Activated CD4-positive, alpha-beta T cell treated with anti-CD3 and anti-CD28 coated beads, Interleukin-2, amount 50 U/mL, for 48 hours (primary cell): ENCODE data around the gene FRYL.
"Not testable (repeated sequence)": the region's sequence is repeated elsewhere in the genome, so short reads cannot be mapped to it uniquely, and the experiment has no call there.

Experiments
- DNase-seq, 2 experiments: peaks; one replicate each; pipeline ENCODE4 v3.0.0-alpha.2; 2020

FRYL gene

GRCh38 chr4:48779998-48780864 lies at the start of gene FRYL:
Gene FRYL (minus strand): TSS chr4:48780279. CDS start chr4:48634410, 145,869 bp downstream.
- DNase-seq, result peak; percentile 98 to 99

DNA sequence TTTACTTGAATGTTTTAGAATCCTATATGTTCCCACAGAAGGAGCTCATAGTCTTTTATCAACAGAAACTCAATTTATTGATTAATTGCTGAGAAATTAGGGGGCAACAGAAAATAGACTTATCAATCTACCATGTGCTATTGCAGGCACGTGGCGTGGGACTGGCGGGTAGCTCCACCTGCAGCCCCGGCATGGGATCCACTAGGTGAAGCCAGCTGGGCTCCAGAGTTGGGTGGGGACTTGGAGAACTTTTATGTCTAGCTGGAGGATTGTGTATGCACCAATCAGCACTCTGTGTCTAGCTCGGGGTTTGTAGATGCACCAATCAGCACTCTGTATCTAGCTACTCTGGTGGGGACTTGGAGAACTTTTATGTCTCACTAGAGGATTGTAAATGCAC lies 47.5 kb upstream of the FRYL start:
- DNase-seq, result no peak

- DNase-seq, result not testable (repeated sequence)
Observed at GRCh38 chr4:48821431-48821830, 41.4 kb upstream of the FRYL start.

DNA sequence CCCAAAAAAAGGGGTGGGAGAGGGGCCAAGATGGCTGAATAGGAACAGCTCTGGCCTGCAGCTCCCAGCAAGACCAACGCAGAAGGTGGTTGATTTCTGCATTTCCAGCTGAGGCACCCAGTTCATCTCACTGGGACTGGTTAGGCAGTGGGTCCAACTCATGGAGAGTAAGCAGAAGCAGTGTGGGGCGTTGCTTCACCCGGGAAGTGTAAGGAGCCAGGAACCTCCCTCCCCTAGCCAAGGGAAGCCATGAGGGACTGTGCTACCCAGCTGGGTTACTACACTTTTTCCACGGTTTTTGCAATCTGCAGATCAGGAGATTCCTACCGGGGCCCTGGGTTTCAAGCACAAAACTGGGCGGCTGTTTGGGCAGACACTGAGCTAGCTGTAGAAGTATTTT lies 36.9 kb upstream of the FRYL start:
- DNase-seq, result no peak

DNA sequence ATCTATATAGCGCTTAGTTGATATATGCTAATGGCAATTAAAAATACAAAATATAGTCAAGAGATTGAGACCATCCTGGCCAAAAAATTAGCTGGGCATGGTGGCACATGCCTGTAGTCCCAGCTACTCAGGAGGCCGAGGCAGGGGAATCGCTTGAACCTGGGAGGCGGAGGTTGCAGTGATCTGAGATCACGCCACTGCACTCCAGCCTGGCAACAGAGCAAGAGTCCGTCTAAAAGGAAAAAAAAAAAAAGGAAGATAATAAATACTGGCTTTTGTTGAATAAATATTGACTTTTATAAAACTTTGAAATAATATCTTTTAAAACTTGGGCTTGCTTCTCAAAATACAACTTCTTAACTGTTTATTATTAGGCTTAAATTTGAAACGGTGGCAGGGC lies 36.2 kb upstream of the FRYL start:
- DNase-seq, result not testable (repeated sequence)

DNA sequence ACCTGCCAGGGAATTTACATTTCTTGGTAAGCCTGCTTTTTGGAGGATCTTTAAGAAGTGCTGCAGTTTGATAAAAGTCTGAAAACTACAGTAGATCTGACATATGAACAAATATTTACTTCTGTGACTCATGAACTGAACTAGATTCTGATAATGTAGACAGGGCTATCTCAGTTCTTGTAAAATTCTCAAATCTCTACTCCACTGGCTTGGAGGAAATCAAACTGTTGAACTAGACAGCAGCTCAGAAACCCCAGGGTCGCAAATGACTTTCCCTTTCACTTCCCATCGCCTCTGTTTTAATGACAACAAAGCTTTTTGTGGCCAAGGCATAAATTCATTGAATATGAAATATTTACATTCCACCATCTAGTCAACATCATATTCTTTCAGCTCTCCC lies 35.4 kb upstream of the FRYL start:
- no peak for DNase-seq

DNA sequence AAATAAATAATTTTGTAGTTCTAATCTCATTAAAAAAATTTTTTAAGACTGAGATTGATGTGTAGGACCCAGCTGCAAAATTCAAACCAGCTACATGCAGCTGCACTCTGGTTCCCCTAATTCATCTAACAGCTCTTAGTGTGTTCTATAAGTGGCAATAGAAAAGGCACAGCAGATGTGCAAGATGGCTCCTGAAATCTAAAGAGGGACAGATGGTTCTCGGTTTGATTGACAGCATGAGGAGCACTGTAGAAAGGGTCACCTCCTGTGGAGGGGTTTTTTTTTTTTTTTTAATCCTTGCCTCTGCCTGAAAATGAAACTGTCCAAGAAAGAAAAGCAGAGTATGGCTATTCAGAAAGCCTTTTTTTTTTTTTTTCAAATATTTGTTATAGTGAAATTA lies 33.9 kb upstream of the FRYL start:
- DNase-seq, result no peak

DNA sequence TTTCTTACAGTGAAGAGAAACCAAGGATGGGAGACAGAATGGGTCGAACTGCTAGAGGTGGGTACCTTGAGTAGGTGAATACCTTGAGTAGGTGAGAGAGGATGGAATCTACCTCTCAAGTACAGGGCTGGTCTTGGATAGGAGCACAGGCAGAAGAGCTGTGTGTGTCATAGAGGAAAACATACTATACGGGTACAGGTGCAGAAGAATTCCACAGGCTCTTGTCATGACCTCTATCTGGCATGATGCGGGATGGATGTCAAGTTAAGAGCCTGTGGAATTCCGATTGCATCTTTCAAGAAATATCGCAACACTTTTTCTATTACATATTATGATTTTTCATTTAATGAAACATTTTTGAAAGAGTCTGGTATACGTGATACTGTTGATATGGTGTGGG lies 32.8 kb upstream of the FRYL start:
- no peak for DNase-seq

DNA sequence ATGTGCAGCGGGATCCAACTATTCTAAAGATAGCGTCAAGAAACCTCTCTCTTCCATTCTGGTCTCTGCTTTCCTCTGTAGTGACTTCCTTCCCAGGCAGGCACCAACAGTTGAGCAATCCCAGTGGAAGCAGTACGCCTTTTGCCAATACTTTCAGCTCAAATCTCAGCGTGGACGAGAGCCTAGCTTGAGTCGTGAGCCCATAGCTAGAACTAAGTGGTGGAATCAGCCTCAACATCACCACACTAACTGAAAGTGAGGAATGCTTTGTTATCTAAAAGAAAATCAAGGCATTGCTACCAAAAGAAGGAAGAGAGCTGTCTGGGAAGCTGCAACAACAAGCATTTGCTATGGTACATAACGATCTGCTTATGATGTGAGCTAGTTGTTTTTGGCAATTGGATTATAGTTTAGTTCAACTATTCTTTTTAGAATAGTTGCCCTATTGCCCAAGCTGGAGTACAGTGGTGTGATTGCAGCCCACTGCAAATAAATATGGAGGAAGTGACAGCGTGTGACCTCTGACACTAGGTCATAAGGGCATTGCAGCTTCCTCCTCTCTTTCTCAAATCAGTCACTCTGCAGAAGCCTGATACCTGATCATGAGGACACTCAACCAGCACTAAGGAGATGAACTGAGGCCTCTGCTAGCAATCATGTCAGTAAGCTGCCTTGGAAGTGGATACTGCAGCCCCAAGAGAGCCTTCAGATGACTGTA lies 24.7 kb upstream of the FRYL start:
- no peak for DNase-seq

- no peak for DNase-seq
Observed at GRCh38 chr4:48801016-48801715, 21.1 kb upstream of the FRYL start.

DNA sequence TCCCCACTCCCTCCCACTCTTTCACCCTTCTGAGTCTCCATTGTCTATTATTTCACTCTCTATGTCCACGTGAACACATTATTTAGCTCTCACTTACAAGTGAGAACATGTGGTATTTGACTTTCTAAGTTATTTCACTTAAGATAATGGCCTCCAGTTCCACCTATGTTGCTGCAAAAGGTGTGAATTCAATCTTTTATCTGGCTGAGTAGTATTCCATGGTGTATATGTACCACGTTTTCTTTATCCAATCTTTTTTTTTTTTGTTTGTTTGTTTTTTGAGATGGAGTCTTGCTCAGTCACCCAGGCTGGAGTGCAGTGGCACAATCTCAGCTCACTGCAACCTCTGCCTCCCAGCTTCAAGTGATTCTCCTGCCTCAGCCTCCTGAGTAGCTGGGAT lies 20.1 kb upstream of the FRYL start:
- not testable (repeated sequence) for DNase-seq

GRCh38 chr4:48799157-48799556 lies 19.1 kb upstream of the FRYL start:
- no peak for DNase-seq

DNA sequence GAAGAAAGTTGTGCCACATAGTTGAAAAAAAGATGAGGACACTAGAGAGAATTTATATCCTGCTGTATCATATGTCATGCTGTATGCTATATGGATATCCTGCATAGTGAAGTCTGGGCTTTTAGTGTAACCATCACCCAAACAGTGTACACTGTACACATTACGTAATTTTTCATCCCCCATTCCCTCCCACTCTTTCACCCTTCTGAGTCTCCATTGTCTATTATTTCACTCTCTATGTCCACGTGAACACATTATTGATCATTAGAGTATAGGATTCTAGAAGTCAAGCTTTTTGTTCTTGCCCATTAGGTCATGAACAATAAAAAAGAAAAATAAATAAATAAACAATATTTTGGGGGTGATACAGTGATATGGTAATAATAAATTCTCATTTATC lies 18.0 kb upstream of the FRYL start:
- no peak for DNase-seq

GRCh38 chr4:48796927-48797679 lies 17.0 kb upstream of the FRYL start:
- no peak for DNase-seq

DNA sequence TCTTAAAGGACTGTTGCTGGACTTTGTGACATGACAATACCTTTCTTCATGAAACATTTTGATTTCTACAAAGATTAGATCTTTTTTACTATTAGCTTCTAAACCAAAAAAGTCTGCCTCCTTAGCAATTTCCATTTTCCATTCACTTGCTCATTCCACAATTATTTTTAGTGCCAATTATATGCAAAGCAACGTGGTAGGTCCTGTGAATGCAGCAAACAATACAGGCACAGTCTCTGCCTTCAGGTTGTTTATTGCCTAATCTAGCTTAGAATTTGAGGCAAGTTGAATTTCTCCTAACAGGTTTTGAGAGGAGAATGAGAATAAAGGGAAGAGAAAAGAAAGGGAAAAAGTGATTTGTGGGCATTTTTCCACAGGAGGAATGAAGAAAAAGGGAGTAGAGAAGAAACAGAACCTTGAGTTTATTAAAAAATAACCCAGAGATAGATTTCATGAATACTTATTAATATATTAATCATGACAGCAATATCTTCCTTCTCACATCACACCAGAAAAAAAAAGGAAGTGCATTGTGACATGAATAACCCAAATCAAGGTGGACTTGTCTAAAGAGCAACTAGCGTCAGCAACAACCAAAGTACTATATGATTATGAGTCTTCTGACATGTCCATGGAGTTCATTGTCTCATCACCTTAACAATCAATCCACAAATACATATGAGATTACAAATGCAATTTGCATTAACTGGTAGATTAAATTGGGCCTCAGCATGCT lies 16.3 kb upstream of the FRYL start:
- no peak for DNase-seq

DNA sequence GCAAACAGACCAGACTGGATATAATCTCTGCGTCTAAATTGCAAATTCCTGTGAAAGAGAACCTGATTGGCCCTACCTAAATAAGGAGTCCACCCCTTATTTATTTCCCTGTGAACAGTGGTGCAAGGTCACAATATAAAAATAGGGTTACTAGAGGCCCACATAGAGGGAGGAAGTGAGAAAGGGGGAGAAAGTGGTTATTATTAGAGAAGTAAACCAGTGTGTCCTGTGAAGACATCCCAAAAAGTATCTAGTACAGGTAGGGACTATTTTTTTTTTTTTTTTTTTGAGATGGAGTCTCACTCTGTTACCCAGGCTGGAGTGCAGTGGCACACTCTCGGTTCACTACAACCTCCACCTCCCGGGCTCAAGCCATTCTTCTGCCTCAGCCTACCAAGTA lies 15.0 kb upstream of the FRYL start:
- DNase-seq, result no peak

- peak in 1 of 2 experiments; percentile 20 for DNase-seq
Observed at GRCh38 chr4:48792348-48793006, 12.4 kb upstream of the FRYL start.

DNA sequence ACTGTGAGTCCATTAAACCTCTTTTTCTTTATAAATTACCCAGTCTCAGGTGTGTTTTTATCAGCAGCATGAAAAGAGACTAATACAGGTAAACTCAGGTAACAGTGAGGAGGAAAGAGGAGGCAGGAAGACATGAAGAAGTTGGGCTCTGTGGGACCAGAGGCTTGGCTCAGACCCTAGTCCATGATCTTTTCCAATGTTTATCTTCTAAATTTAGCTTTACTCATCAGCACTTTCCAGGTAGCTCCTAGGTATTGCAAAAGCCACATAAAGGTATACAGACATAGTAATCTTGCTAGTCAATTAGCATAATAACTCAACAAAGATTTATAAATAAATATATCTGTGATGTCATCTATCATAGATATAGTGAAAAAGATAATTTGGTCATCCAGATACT lies 11.2 kb upstream of the FRYL start:
- no peak for DNase-seq

DNA sequence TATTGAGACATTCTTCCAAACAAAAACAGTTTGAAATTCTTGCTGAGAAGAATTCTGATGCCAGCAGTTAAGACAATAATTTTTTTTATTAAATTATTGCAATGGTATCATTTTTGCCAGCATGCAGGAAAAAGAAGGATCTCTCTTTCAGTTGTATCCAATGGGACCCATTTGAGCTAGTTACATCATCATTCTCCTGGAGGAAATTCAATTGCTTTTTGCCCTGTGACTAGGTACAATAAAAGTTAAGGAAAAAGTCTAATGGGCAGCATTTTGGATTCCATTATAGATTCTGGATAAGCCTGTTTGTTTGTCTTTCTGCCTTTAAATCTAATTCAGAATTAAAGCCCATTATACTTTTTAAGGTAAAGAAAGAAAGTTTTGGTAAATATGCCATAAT lies 10.5 kb upstream of the FRYL start:
- DNase-seq, result no peak

GRCh38 chr4:48787056-48787455 lies 7.0 kb upstream of the FRYL start:
- no peak for DNase-seq

GRCh38 chr4:48786549-48786948 lies 6.5 kb upstream of the FRYL start:
- DNase-seq, result no peak

- DNase-seq, result no peak
Observed at GRCh38 chr4:48785302-48785701, 5.2 kb upstream of the FRYL start.
